K562 (cell line): Measurements from ENCODE around the gene HMGCL. TPM values are rescaled to one million over a fixed set of nuclear protein-coding genes. Genes with fewer than 3 reads are reported as not detected.

Experiments used
- DEAF1 ChIP-seq: fragments of 450-650 bp; formaldehyde crosslinking; IDR thresholded peaks from 2 replicates; pipeline ENCODE4 v1.4.0; 2020; ENCODE audit warnings: mild to moderate bottlenecking, moderate library complexity
- FOXO4 ChIP-seq: fragments of 450-650 bp; formaldehyde crosslinking; IDR thresholded peaks from 2 replicates; pipeline ENCODE4 v1.4.0; 2020; ENCODE audit warnings: mild to moderate bottlenecking, moderate library complexity
- REST ChIP-seq, 2 experiments: fragments of 450-650 bp; formaldehyde crosslinking in 1 of 2; IDR thresholded peaks; 2 replicates each; pipeline versions ENCODE4 v1.4.0 to v1.6.1; 2014 to 2020; ENCODE audit warnings: mild to moderate bottlenecking in 2 of 2, borderline replicate concordance in 1 of 2, low read depth in 1 of 2
- THAP12 ChIP-seq: fragments of 250-450 bp; sonication (Bioruptor Pico); IDR thresholded peaks from 2 replicates; pipeline ENCODE4 v1.9.0; 2021; ENCODE audit warnings: mild to moderate bottlenecking, inconsistent platforms
- TSHZ1 ChIP-seq: fragments of 250-450 bp; sonication (Bioruptor Pico); IDR thresholded peaks from 2 replicates; pipeline ENCODE4 v1.4.0; 2020; ENCODE audit warnings: mild to moderate bottlenecking, moderate library complexity
- ZKSCAN3 ChIP-seq: fragments of 250-450 bp; sonication (Bioruptor Pico); IDR thresholded peaks from 2 replicates; pipeline ENCODE4 v1.4.0; 2020
- ZNF197 ChIP-seq: fragments of 200-800 bp; sonication (Bioruptor generic); IDR thresholded peaks from 2 replicates; pipeline ENCODE4 v1.6.1; 2016; ENCODE audit warnings: low read depth, missing genetic modification characterization, missing compliant biosample characterization
- polyA plus RNA-seq, 8 experiments: library from polyadenylated mRNA; depleted of rRNA in 4 of 8; stranded (reverse) in 5 of 8; unstranded in 3 of 8; fragments of >200 nt; fragmentation: Nextera tagmentation in 2 of 8; fragmentation: Illumina TruSeq in 1 of 8; extraction: Ambion mirVana in 2 of 8; extraction: Trizol in 1 of 8; gene quantifications; 2 replicates each; pipeline versions ENCODE4 v1.2.1 to v1.2.3, GENCODE V29; 2011 to 2014; ENCODE audit warnings: inconsistent platforms in 1 of 8, missing spikeins in 1 of 8
- total RNA-seq, 7 experiments: library from RNA; depleted of rRNA in 6 of 7; stranded (reverse); fragments of >200 nt in 6 of 7; fragmentation: Illumina TruSeq in 2 of 7; extraction: Trizol in 2 of 7; gene quantifications; 2 replicates each; pipeline versions ENCODE4 v1.2.1 to v1.2.3, GENCODE V29; 2011 to 2021; ENCODE audit warnings: low replicate concordance in 1 of 7

Gene HMGCL
- total and polyA plus RNA-seq, 9 of the 15 experiments (the other 6 are each of a cell fraction or from before 2014, with no cell fraction given) = 18.0 to 82.2 (median 24.2) TPM

- peak; percentile 81 for TF ChIP-seq REST (IDR thresholded peaks at IDR 0.05; ENCODE audit: borderline replicate concordance)
- TF ChIP-seq REST (CRISPR knock-in tag; IDR thresholded peaks at IDR 0.05; ENCODE audit: low read depth) = no peak
- TF ChIP-seq ZNF197 (CRISPR knock-in tag) = no peak
- TF ChIP-seq THAP12 (CRISPR knock-in tag) = no peak
- TF ChIP-seq FOXO4 = no peak
- no peak for TF ChIP-seq ZKSCAN3
- peak; percentile 72 for TF ChIP-seq DEAF1 (CRISPR knock-in tag)
- no peak for TF ChIP-seq TSHZ1 (CRISPR knock-in tag)
Observed at GRCh38 chr1:23809751-23810171, 15.5 kb downstream of the HMGCL start (continued).
